SK-N-MC (cell line): Measurements from ENCODE around the gene HINT3.

Source experiments
- DNase-seq: peaks from one replicate; pipeline ENCODE4 v3.0.0-alpha.2; 2011; ENCODE audit warnings: low read depth, low spot score
- H3K27ac ChIP-seq: fragments of 200-600 bp; sonication (generic); 2 replicates; pipeline ENCODE4 v1.5.1; 2016; ENCODE audit warnings: mixed run types
- H3K36me3 ChIP-seq: fragments of 200-600 bp; sonication (generic); 2 replicates; pipeline ENCODE4 v1.6.1; 2017; ENCODE audit warnings: antibody characterized with exemption, low read length, mixed read lengths; ENCODE audit not compliant: insufficient read depth
- H3K4me3 ChIP-seq: fragments of 200-600 bp; sonication (generic); 2 replicates; pipeline ENCODE4 v1.5.1; 2016
- H3K9ac ChIP-seq: fragments of 200-600 bp; sonication (generic); 2 replicates; pipeline ENCODE4 v1.8.0; 2017; ENCODE audit warnings: mixed run types, mixed read lengths; ENCODE audit not compliant: insufficient read length
- H3K9me3 ChIP-seq: fragments of 200-600 bp; sonication (generic); 2 replicates; pipeline ENCODE4 v1.6.1; 2017; ENCODE audit warnings: low read depth, mild to moderate bottlenecking, antibody characterized with exemption, low read length, moderate library complexity, mixed read lengths
- EZH2 ChIP-seq: fragments of 200-600 bp; sonication (generic); IDR thresholded peaks from one replicate; pipeline ENCODE4 v1.6.1; 2017; ENCODE audit warnings: antibody characterized with exemption
- FOXP2 ChIP-seq: optimal IDR thresholded peaks from 2 replicates; pipeline ENCODE3; 2011; ENCODE audit warnings: mild to moderate bottlenecking, moderate library complexity; ENCODE audit not compliant: insufficient read depth; ENCODE audit errors: extremely low read length, control extremely low read depth
- POLR2AphosphoS5 ChIP-seq: IDR thresholded peaks from 2 replicates; pipeline ENCODE4 v1.6.1; 2012; ENCODE audit warnings: mild to moderate bottlenecking, low read depth, low read length, borderline replicate concordance

The HINT3 gene

GRCh38 chr6:125984311-125984710, 27.7 kb downstream of the HINT3 start:
- H3K9ac ChIP-seq, result no peak overlapping the region
- no peaks in the 10 kb centered on the region for H3K9me3 ChIP-seq
- TF ChIP-seq POLR2AphosphoS5 (no peak), EZH2 (no peak), FOXP2 (no peak)
- no peak for DNase-seq
- no peak overlapping the region; the same call in 1 of the 2 replicates for H3K4me3 ChIP-seq
- no peaks in the 10 kb centered on the region for H3K36me3 ChIP-seq
- H3K27ac ChIP-seq, result peak overlapping the region; percentile 81

GRCh38 chr6:125985522-125985921, 29.0 kb downstream of the HINT3 start:
- Histone ChIP-seq H3K27ac (peak overlapping the region; percentile 80), H3K9ac (peak overlapping the region; percentile 95), H3K4me3 (peak overlapping the region; percentile 79), H3K36me3 (no peaks in the 10 kb centered on the region), H3K9me3 (no peaks in the 10 kb centered on the region)
- DNase-seq, result no peak
- TF ChIP-seq POLR2AphosphoS5 (no peak), EZH2 (no peak), FOXP2 (no peak)

- no peaks in the 10 kb centered on the region for H3K9me3 ChIP-seq
- H3K36me3 ChIP-seq, result no peaks in the 10 kb centered on the region
- peak overlapping the region; percentile 80 for H3K27ac ChIP-seq
- H3K9ac ChIP-seq, result peak overlapping the region; percentile 95
- no peak for TF ChIP-seq EZH2
- no peak for TF ChIP-seq POLR2AphosphoS5
- no peak for TF ChIP-seq FOXP2
- H3K4me3 ChIP-seq, result peak overlapping the region; percentile 79
- no peak for DNase-seq
Measured at GRCh38 chr6:125985979-125986300, 29.4 kb downstream of the HINT3 start.

GRCh38 chr6:125986301-125987025, 29.9 kb downstream of the HINT3 start, which contains the start of gene TRMT11:
Gene TRMT11 (plus strand): TSS chr6:125986540. CDS start chr6:125986551, 11 bp downstream.
- H3K4me3 ChIP-seq, result peak within 1 kb of the TSS; percentile 79
- no peaks in the 10 kb centered on the region for H3K9me3 ChIP-seq
- H3K27ac ChIP-seq, result peak within 1 kb of the TSS; percentile 80
- peak within 1 kb of the TSS; percentile 95 for H3K9ac ChIP-seq
- DNase-seq, result peak; percentile 34
- TF ChIP-seq EZH2, result no peak
- no peak for TF ChIP-seq FOXP2
- peak; percentile 98 for TF ChIP-seq POLR2AphosphoS5
- H3K36me3 ChIP-seq, result no peaks in the 10 kb centered on the region

- no peak overlapping the region for H3K27ac ChIP-seq
- no peak for DNase-seq
- TF ChIP-seq FOXP2 (no peak), POLR2AphosphoS5 (no peak), EZH2 (no peak)
Measured at GRCh38 chr6:125987026-125987617, 30.6 kb downstream of the HINT3 start.

GRCh38 chr6:125988280-125988679, 31.7 kb downstream of the HINT3 start:
- no peak overlapping the region for H3K27ac ChIP-seq
- H3K9me3 ChIP-seq, result no peaks in the 10 kb centered on the region
- H3K4me3 ChIP-seq, result peak overlapping the region; percentile 17; the same call in 1 of the 2 replicates
- H3K9ac ChIP-seq, result no peak overlapping the region
- H3K36me3 ChIP-seq, result no peaks in the 10 kb centered on the region
- TF ChIP-seq EZH2, result no peak
- no peak for TF ChIP-seq POLR2AphosphoS5
- TF ChIP-seq FOXP2, result no peak
- no peak for DNase-seq

More at GRCh38 chr6:125987026-125987617, 30.6 kb downstream of the HINT3 start:
- peak overlapping the region; percentile 95 for H3K9ac ChIP-seq
- H3K9me3 ChIP-seq, result no peaks in the 10 kb centered on the region
- H3K4me3 ChIP-seq, result peak overlapping the region; percentile 79
- H3K36me3 ChIP-seq, result no peaks in the 10 kb centered on the region

GRCh38 chr6:125989631-125990030, 33.1 kb downstream of the HINT3 start:
- H3K4me3 ChIP-seq, result no peak overlapping the region
- H3K27ac ChIP-seq, result no peak overlapping the region
- no peak for DNase-seq
- no peaks in the 10 kb centered on the region for H3K36me3 ChIP-seq
- TF ChIP-seq POLR2AphosphoS5, result no peak
- no peak overlapping the region for H3K9ac ChIP-seq
- H3K9me3 ChIP-seq, result no peaks in the 10 kb centered on the region

GRCh38 chr6:125991653-125992052, 35.1 kb downstream of the HINT3 start:
- no peaks in the 10 kb centered on the region for H3K9me3 ChIP-seq
- no peak overlapping the region for H3K27ac ChIP-seq
- H3K36me3 ChIP-seq, result peaks cover 5% of the 10 kb centered on the region; the same call in 1 of the 2 replicates
- TF ChIP-seq EZH2 (no peak), FOXP2 (no peak), POLR2AphosphoS5 (no peak)
- no peak overlapping the region for H3K4me3 ChIP-seq
- H3K9ac ChIP-seq, result no peak overlapping the region
- no peak for DNase-seq
